HepG2 (cell line): ENCODE measurements around the gene CCDC8. TPM values are rescaled to one million over a fixed set of nuclear protein-coding genes. Genes with fewer than 3 reads are reported as not detected.

Source experiments
- ATAC-seq: fragments of 200-7000 bp; cut with Tn5 transposase; 3 replicates; pipeline ENCODE4 v1.9.1; 2020; ENCODE audit warnings: mild to moderate bottlenecking, moderate library complexity
- BruUV-seq: library from RNA; stranded (reverse); fragments of 400-500 nt; replicated peaks from 2 replicates; lab custom pipeline; 2021; lab: Mats Ljungman, UMichigan
- CTCF ChIA-PET: fragments of 300-600 bp; formaldehyde crosslinking; extraction: SDS; loops from one replicate; lab custom pipeline; 2021; ENCODE audit warnings: low total read pairs, inconsistent platforms, low intra/inter-chr PET ratio; lab: Yijun Ruan, JAX
- POLR2A ChIA-PET: fragments of 350-600 bp; sonication (Branson Sonifier 250); formaldehyde crosslinking; loops from one replicate; lab custom pipeline; 2020; ENCODE audit warnings: antibody characterized with exemption, inconsistent platforms; lab: Yijun Ruan, JAX
- DNase-seq: peaks from one replicate; pipeline ENCODE4 v3.0.0-alpha.2; 2015; ENCODE audit warnings: low spot score
- FAIRE-seq: peaks from 3 replicates; lab custom pipeline; 2011; peaks lifted over from hg19 to GRCh38; lab: Jason Lieb, UNC
- H2AFZ ChIP-seq: one replicate; pipeline ENCODE4 v1.6.1; 2011; ENCODE audit warnings: low read length, inconsistent platforms
- H3K27ac ChIP-seq: fragments of 300-600 bp; 3 replicates; pipeline ENCODE4 v1.8.0; 2011; ENCODE audit warnings: mixed run types, mild to moderate bottlenecking, mixed read lengths, low read length, inconsistent platforms; ENCODE audit not compliant: insufficient read depth; ENCODE audit errors: extremely low read length
- H3K27me3 ChIP-seq, 2 experiments: fragments of 200-600 bp in 1 of 2; 2 replicates in 1 of 2; 3 replicates in 1 of 2; pipeline versions ENCODE4 v1.6.0 to v1.8.0; 2011; ENCODE audit warnings: low read length in 2 of 2, mild to moderate bottlenecking in 2 of 2, moderate library complexity in 2 of 2, inconsistent platforms in 1 of 2; ENCODE audit not compliant: insufficient read depth in 2 of 2, control insufficient read depth in 1 of 2
- H3K36me3 ChIP-seq, 2 experiments: fragments of 200-600 bp in 1 of 2; replicated peaks in 1 of 2; 2 replicates in 1 of 2; 3 replicates in 1 of 2; pipeline versions ENCODE4 v1.5.1 to v1.8.0; 2011; ENCODE audit warnings: low read length in 2 of 2, inconsistent platforms in 1 of 2; ENCODE audit not compliant: insufficient read depth in 2 of 2, control insufficient read depth in 1 of 2
- H3K4me1 ChIP-seq: 2 replicates; pipeline ENCODE4 v1.5.1; 2012; ENCODE audit warnings: low read length, inconsistent platforms; ENCODE audit not compliant: insufficient read depth
- H3K4me2 ChIP-seq: 2 replicates; pipeline ENCODE4 v1.6.0; 2011; ENCODE audit warnings: low read depth, low read length, inconsistent platforms
- H3K4me3 ChIP-seq, 3 experiments: fragments of 200-600 bp in 1 of 3; sonication (generic), shearing (Covaris generic) in 1 of 3; replicated peaks in 1 of 3; 2 replicates each; pipeline ENCODE4 v1.5.1; 2011 to 2016; ENCODE audit warnings: low read length in 3 of 3, inconsistent platforms in 2 of 3, low read depth in 2 of 3, mild to moderate bottlenecking in 2 of 3, control low read depth in 1 of 3, mixed read lengths in 1 of 3; ENCODE audit not compliant: insufficient read depth in 1 of 3
- H3K79me2 ChIP-seq: one replicate; pipeline ENCODE4 v1.6.1; 2011; ENCODE audit warnings: low read length, inconsistent platforms; ENCODE audit not compliant: insufficient read depth
- H3K9ac ChIP-seq: 2 replicates; pipeline ENCODE4 v1.6.0; 2011; ENCODE audit warnings: mild to moderate bottlenecking, low read depth, low read length, inconsistent platforms; ENCODE audit not compliant: insufficient read depth
- H3K9me3 ChIP-seq: 2 replicates; pipeline ENCODE4 v1.5.1; 2012; ENCODE audit warnings: mild to moderate bottlenecking, low read length
- H4K20me1 ChIP-seq: 2 replicates; pipeline ENCODE4 v1.6.0; 2011; ENCODE audit warnings: inconsistent platforms, mild to moderate bottlenecking, low read length, moderate library complexity; ENCODE audit not compliant: insufficient read depth
- AFF4 ChIP-seq: sonication (generic); formaldehyde crosslinking; IDR thresholded peaks from 2 replicates; pipeline ENCODE4 v1.4.0; 2020; ENCODE audit warnings: missing genetic modification reagents
- FOXO4 ChIP-seq: sonication (generic); formaldehyde crosslinking; conservative IDR thresholded peaks from 2 replicates; pipeline ENCODE4 v1.8.1; 2023; ENCODE audit warnings: missing genetic modification reagents
- HDAC6 ChIP-seq: fragments of 200-600 bp; sonication (generic); IDR thresholded peaks from 2 replicates; pipeline ENCODE4 v1.7.0; 2017; ENCODE audit warnings: mild to moderate bottlenecking, antibody characterized with exemption, low read length, low read depth
- SP5 ChIP-seq: IDR thresholded peaks from 2 replicates; pipeline ENCODE4 v1.6.1; 2016; ENCODE audit warnings: low read depth, borderline replicate concordance
- TCF7L2 ChIP-seq: IDR thresholded peaks from 2 replicates; pipeline ENCODE4 v1.6.1; 2011; ENCODE audit warnings: mild to moderate bottlenecking, low read depth, low read length, moderate library complexity
- ZFP1 ChIP-seq: IDR thresholded peaks from 2 replicates; pipeline ENCODE4 v1.6.1; 2016
- ZNF558 ChIP-seq: sonication (generic); formaldehyde crosslinking; IDR thresholded peaks from 2 replicates; pipeline ENCODE4 v1.9.0; 2022; ENCODE audit warnings: mild to moderate bottlenecking, missing genetic modification reagents, borderline replicate concordance
- ZNF83 ChIP-seq: sonication (generic); formaldehyde crosslinking; IDR thresholded peaks from 2 replicates; pipeline ENCODE4 v1.4.0; 2020; ENCODE audit warnings: missing genetic modification reagents, mild to moderate bottlenecking, borderline replicate concordance
- ZSCAN29 ChIP-seq: sonication (generic); formaldehyde crosslinking; conservative IDR thresholded peaks from 2 replicates; pipeline ENCODE4 v1.4.0; 2020; ENCODE audit warnings: mild to moderate bottlenecking, missing genetic modification reagents
- WGBS: methylation state at CpG from one replicate; pipeline ENCODE4 v1.1.6; 2017; ENCODE audit warnings: low lambda C conversion rate; 5-methylcytosine and 5-hydroxymethylcytosine counted together
- in situ Hi-C: cut with HindIII; loops from 2 replicates; pipeline ENCODE4 v1.10.0; 2017; ENCODE audit warnings: low pct_unique_long_range_greater_than_20kb; ENCODE audit not compliant: extremely low pct_ligation_motif_present
- intact Hi-C: fragments of 100-400 bp; cut with micrococcal nuclease; formaldehyde crosslinking; loops from one replicate; pipeline ENCODE4 v1.10.0; 2022; ENCODE audit not compliant: unreplicated experiment
- polyA plus RNA-seq, 8 experiments: library from polyadenylated mRNA; depleted of rRNA in 3 of 8; stranded (reverse) in 7 of 8; unstranded in 1 of 8; fragments of >200 nt; fragmentation: Illumina TruSeq in 4 of 8; extraction: Trizol in 4 of 8; gene quantifications; 2 replicates each; pipeline versions ENCODE4 v1.2.1 to v1.2.3, GENCODE V29; 2011 to 2016; ENCODE audit warnings: low read depth in 4 of 8, missing spikeins in 1 of 8, mixed read lengths in 1 of 8; ENCODE audit not compliant: insufficient read depth in 1 of 8
- total RNA-seq, 5 experiments: library from RNA; depleted of rRNA; stranded (reverse); fragments of >200 nt; fragmentation: Illumina TruSeq; extraction: Trizol; gene quantifications; 2 replicates each; pipeline ENCODE4 v1.2.3, GENCODE V29; 2016; ENCODE audit warnings: low read depth in 1 of 5
- TF ChIP-seq, protein P1 (sequence below): sonication (generic); formaldehyde crosslinking; IDR thresholded peaks from 2 replicates; pipeline ENCODE4 v1.4.0; 2020; ENCODE audit warnings: missing genetic modification reagents

The CCDC8 gene
- total and polyA plus RNA-seq, 2 of the 13 experiments (the other 11 are each of a cell fraction or from before 2014, with no cell fraction given) = 0.04 TPM; not detected in 1

DNA sequence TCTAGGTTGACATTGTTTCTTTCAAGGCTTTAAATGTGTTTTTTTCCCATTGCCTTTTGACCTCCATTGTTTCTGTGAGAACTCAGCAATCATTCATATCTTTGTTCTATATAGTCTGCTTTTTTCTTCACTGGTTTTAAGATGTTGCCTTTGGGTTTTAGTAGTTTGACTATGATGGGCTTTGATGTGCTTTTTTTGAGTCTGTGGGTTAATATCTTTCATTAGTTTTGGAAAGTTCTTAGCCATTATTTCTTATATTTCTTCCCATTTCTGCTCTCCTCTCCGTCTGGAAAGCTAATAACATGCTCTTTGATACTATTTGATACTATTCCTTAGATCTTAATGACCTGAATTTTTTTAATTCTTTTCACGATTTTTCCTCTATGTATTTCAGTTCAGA lies 32.7 kb downstream of the CCDC8 start (continued):
- TF ChIP-seq, protein P1, sequence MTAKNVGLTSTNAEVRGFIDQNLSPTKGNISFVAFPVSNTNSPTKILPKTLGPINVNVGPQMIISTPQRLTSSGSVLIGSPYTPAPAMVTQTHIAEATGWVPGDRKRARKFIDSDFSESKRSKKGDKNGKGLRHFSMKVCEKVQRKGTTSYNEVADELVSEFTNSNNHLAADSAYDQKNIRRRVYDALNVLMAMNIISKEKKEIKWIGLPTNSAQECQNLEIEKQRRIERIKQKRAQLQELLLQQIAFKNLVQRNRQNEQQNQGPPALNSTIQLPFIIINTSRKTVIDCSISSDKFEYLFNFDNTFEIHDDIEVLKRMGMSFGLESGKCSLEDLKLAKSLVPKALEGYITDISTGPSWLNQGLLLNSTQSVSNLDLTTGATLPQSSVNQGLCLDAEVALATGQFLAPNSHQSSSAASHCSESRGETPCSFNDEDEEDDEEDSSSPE (CRISPR knock-in tag) = no peak
- TF ChIP-seq ZNF83 (CRISPR knock-in tag) = no peak
- TF ChIP-seq ZSCAN29 (CRISPR knock-in tag) = no peak
- TF ChIP-seq, all 625 proteins: peak for 0

GRCh38 chr19:46378268-46378667 lies 35.1 kb downstream of the CCDC8 start:
- no peaks in the 10 kb centered on the region for H3K9me3 ChIP-seq
- ATAC-seq (no peak), FAIRE-seq (no peak), DNase-seq (no peak)
- H3K4me3 ChIP-seq = no peak overlapping the region
- in situ Hi-C loops (no loop called here), intact Hi-C loops (no loop called here)
- no peak overlapping the region for H3K27ac ChIP-seq
- no peaks in the 10 kb centered on the region for H3K27me3 ChIP-seq
- ChIA-PET CTCF (no interaction called here), POLR2A (no interaction called here)
- 90% methylated on average over 2 of the region's 2 CpGs for WGBS
- no peaks in the 10 kb centered on the region for H3K4me1 ChIP-seq
- BruUV-seq = TSS peak; percentile 16
- no peak overlapping the region for H3K4me2 ChIP-seq
- no peak overlapping the region for H2AFZ ChIP-seq
- no peak for TF ChIP-seq FOXO4 (CRISPR knock-in tag)
- TF ChIP-seq AFF4 (CRISPR knock-in tag) = no peak
- TF ChIP-seq SP5 = no peak
- no peak for TF ChIP-seq ZFP1 (CRISPR knock-in tag)
- TF ChIP-seq ZNF558 (CRISPR knock-in tag) = no peak
- no peak for TF ChIP-seq TCF7L2
- TF ChIP-seq HDAC6 = no peak
- no peaks in the 10 kb centered on the region for H4K20me1 ChIP-seq
- H3K9ac ChIP-seq = no peak overlapping the region
- H3K36me3 ChIP-seq = peaks cover 19 to 69% of the 10 kb centered on the region in 2 experiments
- H3K79me2 ChIP-seq = no peaks in the 10 kb centered on the region
